ENCODE data around the gene ARHGAP45. TPM values are rescaled to one million over a fixed set of nuclear protein-coding genes. Genes with fewer than 3 reads are reported as not detected.

The ARHGAP45 gene
- total and polyA plus RNA-seq, 9 of the 15 experiments (the other 6 are each of a cell fraction or from before 2014, with no cell fraction given): 0.08 to 22.1 (median 4.2) TPM

DNA sequence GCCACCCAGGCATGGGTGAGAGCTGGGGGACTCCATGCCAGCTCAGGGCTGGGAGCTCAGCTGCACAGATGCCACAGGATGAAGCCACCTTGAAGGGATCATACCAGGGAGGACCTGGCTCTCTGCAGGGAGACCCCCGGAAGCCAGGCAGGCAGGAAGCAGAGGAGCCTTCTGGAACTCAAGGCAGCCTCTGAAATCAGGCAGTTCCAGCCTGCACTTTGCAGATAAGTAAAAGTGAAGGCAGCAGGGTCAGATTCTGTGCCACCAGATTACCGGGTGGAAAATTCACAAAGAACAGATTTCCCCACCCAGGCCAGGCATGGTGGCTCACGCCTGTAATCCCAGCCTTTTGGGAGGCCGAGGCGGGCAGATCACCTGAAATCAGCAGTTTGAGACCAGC, 48.6 kb upstream of the ARHGAP45 start (continued):
- TF ChIP-seq, protein P1, sequence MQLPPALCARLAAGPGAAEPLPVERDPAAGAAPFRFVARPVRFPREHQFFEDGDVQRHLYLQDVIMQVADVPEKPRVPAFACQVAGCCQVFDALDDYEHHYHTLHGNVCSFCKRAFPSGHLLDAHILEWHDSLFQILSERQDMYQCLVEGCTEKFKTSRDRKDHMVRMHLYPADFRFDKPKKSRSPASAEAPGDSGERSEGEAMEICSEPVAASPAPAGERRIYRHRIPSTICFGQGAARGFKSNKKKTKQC (CRISPR knock-in tag; IDR thresholded peaks at IDR 0.05): no peak
- TF ChIP-seq YY1 (IDR thresholded peaks at IDR 0.05; ENCODE audit: borderline replicate concordance in 1 of 3, control insufficient read depth in 1 of 3, extremely low read depth in 1 of 3, insufficient read depth in 3 of 3, insufficient read length in 1 of 3, insufficient replicate concordance in 2 of 3, low read depth in 1 of 3, low read length in 2 of 3) (no peak), NFE2 (IDR thresholded peaks at IDR 0.05; ENCODE audit: low read depth) (no peak), BRF2 (IDR thresholded peaks at IDR 0.05; ENCODE audit: borderline replicate concordance, insufficient read depth, insufficient read length) (no peak), HMG20A (CRISPR knock-in tag; conservative IDR thresholded peaks at IDR 0.05) (no peak), NCOA1 (IDR thresholded peaks at IDR 0.05; ENCODE audit: low read depth) (no peak), CBFA2T2 (conservative IDR thresholded peaks at IDR 0.05) (peak; percentile 85), HIVEP1 (CRISPR knock-in tag; IDR thresholded peaks at IDR 0.05) (no peak), SMAD3 (CRISPR knock-in tag; conservative IDR thresholded peaks at IDR 0.05) (no peak), ZNF124 (CRISPR knock-in tag; IDR thresholded peaks at IDR 0.05) (no peak), ZKSCAN3 (CRISPR knock-in tag; IDR thresholded peaks at IDR 0.05) (no peak), ZBTB49 (CRISPR knock-in tag; IDR thresholded peaks at IDR 0.05; ENCODE audit: borderline replicate concordance) (no peak), ZNF583 (CRISPR knock-in tag; IDR thresholded peaks at IDR 0.05) (no peak), SAFB (IDR thresholded peaks at IDR 0.05; ENCODE audit: borderline replicate concordance, low read depth, low read length) (no peak), POLR2AphosphoS5 (IDR thresholded peaks at IDR 0.05; ENCODE audit: control insufficient read depth, insufficient read depth, low read depth, low read length) (peak; percentile 62; the same call in 1 of the 2 replicates), HDGF (IDR thresholded peaks at IDR 0.05) (no peak), E2F3 (CRISPR knock-in tag; IDR thresholded peaks at IDR 0.05) (no peak)
- TF ChIP-seq, protein P2, sequence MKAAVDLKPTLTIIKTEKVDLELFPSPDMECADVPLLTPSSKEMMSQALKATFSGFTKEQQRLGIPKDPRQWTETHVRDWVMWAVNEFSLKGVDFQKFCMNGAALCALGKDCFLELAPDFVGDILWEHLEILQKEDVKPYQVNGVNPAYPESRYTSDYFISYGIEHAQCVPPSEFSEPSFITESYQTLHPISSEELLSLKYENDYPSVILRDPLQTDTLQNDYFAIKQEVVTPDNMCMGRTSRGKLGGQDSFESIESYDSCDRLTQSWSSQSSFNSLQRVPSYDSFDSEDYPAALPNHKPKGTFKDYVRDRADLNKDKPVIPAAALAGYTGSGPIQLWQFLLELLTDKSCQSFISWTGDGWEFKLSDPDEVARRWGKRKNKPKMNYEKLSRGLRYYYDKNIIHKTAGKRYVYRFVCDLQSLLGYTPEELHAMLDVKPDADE (conservative IDR thresholded peaks at IDR 0.05; ENCODE audit: control insufficient read depth, low read depth, low read length): no peak
- TF ChIP-seq, protein P3, sequence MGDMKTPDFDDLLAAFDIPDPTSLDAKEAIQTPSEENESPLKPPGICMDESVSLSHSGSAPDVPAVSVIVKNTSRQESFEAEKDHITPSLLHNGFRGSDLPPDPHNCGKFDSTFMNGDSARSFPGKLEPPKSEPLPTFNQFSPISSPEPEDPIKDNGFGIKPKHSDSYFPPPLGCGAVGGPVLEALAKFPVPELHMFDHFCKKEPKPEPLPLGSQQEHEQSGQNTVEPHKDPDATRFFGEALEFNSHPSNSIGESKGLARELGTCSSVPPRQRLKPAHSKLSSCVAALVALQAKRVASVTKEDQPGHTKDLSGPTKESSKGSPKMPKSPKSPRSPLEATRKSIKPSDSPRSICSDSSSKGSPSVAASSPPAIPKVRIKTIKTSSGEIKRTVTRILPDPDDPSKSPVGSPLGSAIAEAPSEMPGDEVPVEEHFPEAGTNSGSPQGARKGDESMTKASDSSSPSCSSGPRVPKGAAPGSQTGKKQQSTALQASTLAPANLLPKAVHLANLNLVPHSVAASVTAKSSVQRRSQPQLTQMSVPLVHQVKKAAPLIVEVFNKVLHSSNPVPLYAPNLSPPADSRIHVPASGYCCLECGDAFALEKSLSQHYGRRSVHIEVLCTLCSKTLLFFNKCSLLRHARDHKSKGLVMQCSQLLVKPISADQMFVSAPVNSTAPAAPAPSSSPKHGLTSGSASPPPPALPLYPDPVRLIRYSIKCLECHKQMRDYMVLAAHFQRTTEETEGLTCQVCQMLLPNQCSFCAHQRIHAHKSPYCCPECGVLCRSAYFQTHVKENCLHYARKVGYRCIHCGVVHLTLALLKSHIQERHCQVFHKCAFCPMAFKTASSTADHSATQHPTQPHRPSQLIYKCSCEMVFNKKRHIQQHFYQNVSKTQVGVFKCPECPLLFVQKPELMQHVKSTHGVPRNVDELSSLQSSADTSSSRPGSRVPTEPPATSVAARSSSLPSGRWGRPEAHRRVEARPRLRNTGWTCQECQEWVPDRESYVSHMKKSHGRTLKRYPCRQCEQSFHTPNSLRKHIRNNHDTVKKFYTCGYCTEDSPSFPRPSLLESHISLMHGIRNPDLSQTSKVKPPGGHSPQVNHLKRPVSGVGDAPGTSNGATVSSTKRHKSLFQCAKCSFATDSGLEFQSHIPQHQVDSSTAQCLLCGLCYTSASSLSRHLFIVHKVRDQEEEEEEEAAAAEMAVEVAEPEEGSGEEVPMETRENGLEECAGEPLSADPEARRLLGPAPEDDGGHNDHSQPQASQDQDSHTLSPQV (IDR thresholded peaks at IDR 0.05): no peak
